ENCODE data around the gene SLC35E1. TPM values are rescaled to one million over a fixed set of nuclear protein-coding genes. Genes with fewer than 3 reads are reported as not detected.

SLC35E1 gene
- 15.7 and 29.5 TPM in 2 replicates for total RNA-seq

GRCh38 chr19:16572332-16573211, at the start of gene SLC35E1:
SLC35E1 (minus strand) TSS chr19:16572415; CDS start chr19:16572364, 51 bp downstream.
- DNase-seq (ENCODE audit: low read depth in 2 of 2), result peak; percentile 92 to 97

GRCh38 chr19:16621165-16621800, 49.1 kb upstream of the SLC35E1 start:
- DNase-seq (ENCODE audit: low read depth in 2 of 2), result no peak

GRCh38 chr19:16620584-16620983, 48.4 kb upstream of the SLC35E1 start:
- DNase-seq (ENCODE audit: low read depth in 2 of 2), result no peak

- no peak for DNase-seq (ENCODE audit: low read depth in 2 of 2)
Observed at GRCh38 chr19:16620018-16620417, 47.8 kb upstream of the SLC35E1 start.

- no peak for DNase-seq (ENCODE audit: low read depth in 2 of 2)
Observed at GRCh38 chr19:16619457-16619856, 47.2 kb upstream of the SLC35E1 start.

- no peak for DNase-seq (ENCODE audit: low read depth in 2 of 2)
Observed at GRCh38 chr19:16618248-16618647, 46.0 kb upstream of the SLC35E1 start.

- DNase-seq (ENCODE audit: low read depth in 2 of 2), result peak in 1 of 2 donors; percentile 18
Observed at GRCh38 chr19:16615808-16616207, 43.6 kb upstream of the SLC35E1 start.

- no peak for DNase-seq (ENCODE audit: low read depth in 2 of 2)
Observed at GRCh38 chr19:16614941-16615340, 42.7 kb upstream of the SLC35E1 start.

GRCh38 chr19:16613841-16614240, 41.6 kb upstream of the SLC35E1 start:
- no peak for DNase-seq (ENCODE audit: low read depth in 2 of 2)

- no peak for DNase-seq (ENCODE audit: low read depth in 2 of 2)
Observed at GRCh38 chr19:16612636-16613035, 40.4 kb upstream of the SLC35E1 start.

GRCh38 chr19:16611121-16611520, 38.9 kb upstream of the SLC35E1 start:
- DNase-seq (ENCODE audit: low read depth in 2 of 2), result no peak

GRCh38 chr19:16609511-16610200, 37.4 kb upstream of the SLC35E1 start:
- no peak for DNase-seq (ENCODE audit: low read depth in 2 of 2)

GRCh38 chr19:16608290-16608739, 36.1 kb upstream of the SLC35E1 start:
- DNase-seq (ENCODE audit: low read depth in 2 of 2), result peak; percentile 53 to 57

GRCh38 chr19:16607819-16608218, 35.6 kb upstream of the SLC35E1 start:
- DNase-seq (ENCODE audit: low read depth in 2 of 2), result no peak

- peak; percentile 45 to 59 for DNase-seq (ENCODE audit: low read depth in 2 of 2)
Observed at GRCh38 chr19:16605553-16605994, 33.4 kb upstream of the SLC35E1 start.

GRCh38 chr19:16605115-16605514, 32.9 kb upstream of the SLC35E1 start:
- no peak for DNase-seq (ENCODE audit: low read depth in 2 of 2)

GRCh38 chr19:16604615-16605014, 32.4 kb upstream of the SLC35E1 start:
- DNase-seq (ENCODE audit: low read depth in 2 of 2), result no peak

GRCh38 chr19:16603090-16603489, 30.9 kb upstream of the SLC35E1 start:
- DNase-seq (ENCODE audit: low read depth in 2 of 2), result no peak

- DNase-seq (ENCODE audit: low read depth in 2 of 2), result no peak
Observed at GRCh38 chr19:16601378-16602052, 29.3 kb upstream of the SLC35E1 start.

GRCh38 chr19:16600824-16601223, 28.6 kb upstream of the SLC35E1 start:
- no peak for DNase-seq (ENCODE audit: low read depth in 2 of 2)

GRCh38 chr19:16599655-16600346, 27.6 kb upstream of the SLC35E1 start:
- no peak for DNase-seq (ENCODE audit: low read depth in 2 of 2)
